ENCODE measurements around the gene PEMT.

DNA sequence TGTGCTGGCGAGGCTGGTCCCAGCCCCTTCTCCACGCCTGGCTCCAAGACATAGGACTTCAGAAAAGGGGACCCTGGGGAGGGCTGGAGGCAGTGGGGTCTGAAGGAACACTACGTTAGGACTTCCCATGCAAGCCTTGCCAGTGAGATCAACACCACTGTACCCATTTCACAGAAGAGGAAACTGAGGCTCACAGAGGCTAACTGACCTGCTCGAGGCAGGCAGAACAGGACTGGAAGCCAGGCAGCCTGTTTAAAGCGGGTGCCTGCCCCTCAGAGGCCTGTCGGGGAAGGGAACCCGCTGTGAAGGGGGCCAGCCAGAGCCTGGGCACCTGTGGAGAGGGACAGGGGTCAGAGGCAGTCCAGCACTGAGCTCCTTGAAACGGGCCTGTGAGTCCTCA lies 32.3 kb downstream of the PEMT start:
- TF ChIP-seq, protein P1, sequence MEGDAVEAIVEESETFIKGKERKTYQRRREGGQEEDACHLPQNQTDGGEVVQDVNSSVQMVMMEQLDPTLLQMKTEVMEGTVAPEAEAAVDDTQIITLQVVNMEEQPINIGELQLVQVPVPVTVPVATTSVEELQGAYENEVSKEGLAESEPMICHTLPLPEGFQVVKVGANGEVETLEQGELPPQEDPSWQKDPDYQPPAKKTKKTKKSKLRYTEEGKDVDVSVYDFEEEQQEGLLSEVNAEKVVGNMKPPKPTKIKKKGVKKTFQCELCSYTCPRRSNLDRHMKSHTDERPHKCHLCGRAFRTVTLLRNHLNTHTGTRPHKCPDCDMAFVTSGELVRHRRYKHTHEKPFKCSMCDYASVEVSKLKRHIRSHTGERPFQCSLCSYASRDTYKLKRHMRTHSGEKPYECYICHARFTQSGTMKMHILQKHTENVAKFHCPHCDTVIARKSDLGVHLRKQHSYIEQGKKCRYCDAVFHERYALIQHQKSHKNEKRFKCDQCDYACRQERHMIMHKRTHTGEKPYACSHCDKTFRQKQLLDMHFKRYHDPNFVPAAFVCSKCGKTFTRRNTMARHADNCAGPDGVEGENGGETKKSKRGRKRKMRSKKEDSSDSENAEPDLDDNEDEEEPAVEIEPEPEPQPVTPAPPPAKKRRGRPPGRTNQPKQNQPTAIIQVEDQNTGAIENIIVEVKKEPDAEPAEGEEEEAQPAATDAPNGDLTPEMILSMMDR (conservative IDR thresholded peaks at IDR 0.05; ENCODE audit: low read depth in 2 of 2), result no peak
- TF ChIP-seq POLR2AphosphoS5 (IDR thresholded peaks at IDR 0.05; ENCODE audit: low read depth) (no peak), EZH2phosphoT487 (IDR thresholded peaks at IDR 0.05; ENCODE audit: unreplicated experiment) (no peak), EZH2 (IDR thresholded peaks at IDR 0.05; ENCODE audit: low read depth, unreplicated experiment) (no peak)
- TF ChIP-seq, protein P2, sequence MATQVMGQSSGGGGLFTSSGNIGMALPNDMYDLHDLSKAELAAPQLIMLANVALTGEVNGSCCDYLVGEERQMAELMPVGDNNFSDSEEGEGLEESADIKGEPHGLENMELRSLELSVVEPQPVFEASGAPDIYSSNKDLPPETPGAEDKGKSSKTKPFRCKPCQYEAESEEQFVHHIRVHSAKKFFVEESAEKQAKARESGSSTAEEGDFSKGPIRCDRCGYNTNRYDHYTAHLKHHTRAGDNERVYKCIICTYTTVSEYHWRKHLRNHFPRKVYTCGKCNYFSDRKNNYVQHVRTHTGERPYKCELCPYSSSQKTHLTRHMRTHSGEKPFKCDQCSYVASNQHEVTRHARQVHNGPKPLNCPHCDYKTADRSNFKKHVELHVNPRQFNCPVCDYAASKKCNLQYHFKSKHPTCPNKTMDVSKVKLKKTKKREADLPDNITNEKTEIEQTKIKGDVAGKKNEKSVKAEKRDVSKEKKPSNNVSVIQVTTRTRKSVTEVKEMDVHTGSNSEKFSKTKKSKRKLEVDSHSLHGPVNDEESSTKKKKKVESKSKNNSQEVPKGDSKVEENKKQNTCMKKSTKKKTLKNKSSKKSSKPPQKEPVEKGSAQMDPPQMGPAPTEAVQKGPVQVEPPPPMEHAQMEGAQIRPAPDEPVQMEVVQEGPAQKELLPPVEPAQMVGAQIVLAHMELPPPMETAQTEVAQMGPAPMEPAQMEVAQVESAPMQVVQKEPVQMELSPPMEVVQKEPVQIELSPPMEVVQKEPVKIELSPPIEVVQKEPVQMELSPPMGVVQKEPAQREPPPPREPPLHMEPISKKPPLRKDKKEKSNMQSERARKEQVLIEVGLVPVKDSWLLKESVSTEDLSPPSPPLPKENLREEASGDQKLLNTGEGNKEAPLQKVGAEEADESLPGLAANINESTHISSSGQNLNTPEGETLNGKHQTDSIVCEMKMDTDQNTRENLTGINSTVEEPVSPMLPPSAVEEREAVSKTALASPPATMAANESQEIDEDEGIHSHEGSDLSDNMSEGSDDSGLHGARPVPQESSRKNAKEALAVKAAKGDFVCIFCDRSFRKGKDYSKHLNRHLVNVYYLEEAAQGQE (IDR thresholded peaks at IDR 0.05; ENCODE audit: unreplicated experiment), result no peak
- TF ChIP-seq, protein P3, sequence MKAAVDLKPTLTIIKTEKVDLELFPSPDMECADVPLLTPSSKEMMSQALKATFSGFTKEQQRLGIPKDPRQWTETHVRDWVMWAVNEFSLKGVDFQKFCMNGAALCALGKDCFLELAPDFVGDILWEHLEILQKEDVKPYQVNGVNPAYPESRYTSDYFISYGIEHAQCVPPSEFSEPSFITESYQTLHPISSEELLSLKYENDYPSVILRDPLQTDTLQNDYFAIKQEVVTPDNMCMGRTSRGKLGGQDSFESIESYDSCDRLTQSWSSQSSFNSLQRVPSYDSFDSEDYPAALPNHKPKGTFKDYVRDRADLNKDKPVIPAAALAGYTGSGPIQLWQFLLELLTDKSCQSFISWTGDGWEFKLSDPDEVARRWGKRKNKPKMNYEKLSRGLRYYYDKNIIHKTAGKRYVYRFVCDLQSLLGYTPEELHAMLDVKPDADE (IDR thresholded peaks at IDR 0.05), result no peak
